ENCODE measurements around the gene RPL23.

DNA sequence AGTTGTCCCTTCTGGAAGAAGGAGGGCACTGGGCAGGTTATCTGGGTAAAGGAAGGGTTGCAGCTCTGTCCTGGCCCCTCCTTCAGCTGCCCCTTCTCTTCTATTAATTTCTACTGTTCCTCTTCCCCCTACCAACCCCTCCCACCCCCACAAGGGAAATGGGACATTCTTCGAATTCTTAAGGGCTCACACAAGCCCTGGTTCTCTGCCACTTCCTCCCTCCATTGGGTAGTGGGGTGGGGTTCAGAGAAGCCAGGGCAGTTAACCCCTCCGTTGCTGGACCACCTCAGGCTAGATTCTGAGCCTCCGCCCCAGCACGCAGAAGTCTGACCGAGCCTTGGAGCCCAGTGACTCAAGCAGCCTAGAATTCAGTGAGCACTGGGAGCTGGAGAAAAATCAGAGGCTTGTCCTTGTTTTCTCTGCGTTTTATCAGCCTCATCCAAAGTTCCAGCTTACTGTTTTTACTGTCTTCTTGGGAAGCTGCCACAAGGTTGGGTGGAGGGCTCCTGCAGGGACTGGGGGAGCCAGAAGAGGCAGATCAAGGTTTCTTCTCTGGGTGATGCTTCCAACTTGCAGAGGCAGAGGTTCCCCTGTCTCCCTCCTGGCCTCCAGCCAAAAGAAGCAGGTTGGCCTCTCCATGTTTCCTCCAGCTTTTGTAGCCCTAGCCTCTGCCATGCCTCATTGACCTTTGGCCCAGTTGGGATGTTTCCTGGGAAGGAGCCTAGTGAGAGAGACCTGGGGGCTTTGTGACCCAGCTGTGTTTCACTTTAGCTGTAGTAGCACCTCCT is 26.6 kb upstream of the RPL23 start:
- TF ChIP-seq, protein P1, sequence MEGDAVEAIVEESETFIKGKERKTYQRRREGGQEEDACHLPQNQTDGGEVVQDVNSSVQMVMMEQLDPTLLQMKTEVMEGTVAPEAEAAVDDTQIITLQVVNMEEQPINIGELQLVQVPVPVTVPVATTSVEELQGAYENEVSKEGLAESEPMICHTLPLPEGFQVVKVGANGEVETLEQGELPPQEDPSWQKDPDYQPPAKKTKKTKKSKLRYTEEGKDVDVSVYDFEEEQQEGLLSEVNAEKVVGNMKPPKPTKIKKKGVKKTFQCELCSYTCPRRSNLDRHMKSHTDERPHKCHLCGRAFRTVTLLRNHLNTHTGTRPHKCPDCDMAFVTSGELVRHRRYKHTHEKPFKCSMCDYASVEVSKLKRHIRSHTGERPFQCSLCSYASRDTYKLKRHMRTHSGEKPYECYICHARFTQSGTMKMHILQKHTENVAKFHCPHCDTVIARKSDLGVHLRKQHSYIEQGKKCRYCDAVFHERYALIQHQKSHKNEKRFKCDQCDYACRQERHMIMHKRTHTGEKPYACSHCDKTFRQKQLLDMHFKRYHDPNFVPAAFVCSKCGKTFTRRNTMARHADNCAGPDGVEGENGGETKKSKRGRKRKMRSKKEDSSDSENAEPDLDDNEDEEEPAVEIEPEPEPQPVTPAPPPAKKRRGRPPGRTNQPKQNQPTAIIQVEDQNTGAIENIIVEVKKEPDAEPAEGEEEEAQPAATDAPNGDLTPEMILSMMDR (IDR thresholded peaks at IDR 0.05), result no peak
- no peak for TF ChIP-seq POLR2A (IDR thresholded peaks at IDR 0.05)
- no peak for TF ChIP-seq POLR2AphosphoS5 (IDR thresholded peaks at IDR 0.05)
